ENCODE results near the gene ARAF.
"Not testable (repeated sequence)": the region's sequence is repeated elsewhere in the genome, so short reads cannot be mapped to it uniquely, and the experiment has no call there.

The ARAF gene

DNA sequence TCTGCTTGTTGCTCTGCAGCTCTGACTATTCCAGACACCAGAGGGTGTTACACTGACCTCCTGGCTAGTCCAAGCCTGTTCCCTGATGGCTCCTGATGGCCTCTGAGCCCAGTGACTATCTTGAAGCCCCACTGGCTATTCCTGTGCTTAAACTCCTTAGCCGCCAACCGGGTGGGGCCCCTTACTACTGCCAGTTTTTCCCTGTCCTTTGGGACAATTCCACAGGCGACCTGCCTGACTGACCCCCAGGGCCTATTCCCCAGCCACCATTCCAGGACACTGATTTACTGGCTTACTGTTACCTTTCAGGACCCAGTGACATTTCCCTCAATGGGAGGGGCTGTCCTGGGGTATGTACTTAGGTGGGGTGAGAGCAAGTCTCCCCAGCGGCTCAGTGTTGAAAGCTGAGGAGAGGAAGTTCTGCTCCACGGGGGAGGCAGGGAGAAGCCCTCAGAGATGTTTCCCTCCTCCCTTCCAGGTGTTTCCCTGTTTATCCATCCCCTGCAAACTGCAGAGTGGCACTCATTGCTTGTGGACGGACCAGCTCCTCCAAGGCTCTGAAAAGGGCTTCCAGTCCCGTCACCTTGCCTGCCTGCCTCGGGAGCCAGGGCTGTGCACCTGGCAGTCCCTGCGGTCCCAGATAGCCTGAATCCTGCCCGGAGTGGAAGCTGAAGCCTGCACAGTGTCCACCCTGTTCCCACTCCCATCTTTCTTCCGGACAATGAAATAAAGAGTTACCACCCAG is 25.2 kb downstream of the ARAF start:
- no peak for DNase-seq (ENCODE audit: low read depth, low spot score)

DNA sequence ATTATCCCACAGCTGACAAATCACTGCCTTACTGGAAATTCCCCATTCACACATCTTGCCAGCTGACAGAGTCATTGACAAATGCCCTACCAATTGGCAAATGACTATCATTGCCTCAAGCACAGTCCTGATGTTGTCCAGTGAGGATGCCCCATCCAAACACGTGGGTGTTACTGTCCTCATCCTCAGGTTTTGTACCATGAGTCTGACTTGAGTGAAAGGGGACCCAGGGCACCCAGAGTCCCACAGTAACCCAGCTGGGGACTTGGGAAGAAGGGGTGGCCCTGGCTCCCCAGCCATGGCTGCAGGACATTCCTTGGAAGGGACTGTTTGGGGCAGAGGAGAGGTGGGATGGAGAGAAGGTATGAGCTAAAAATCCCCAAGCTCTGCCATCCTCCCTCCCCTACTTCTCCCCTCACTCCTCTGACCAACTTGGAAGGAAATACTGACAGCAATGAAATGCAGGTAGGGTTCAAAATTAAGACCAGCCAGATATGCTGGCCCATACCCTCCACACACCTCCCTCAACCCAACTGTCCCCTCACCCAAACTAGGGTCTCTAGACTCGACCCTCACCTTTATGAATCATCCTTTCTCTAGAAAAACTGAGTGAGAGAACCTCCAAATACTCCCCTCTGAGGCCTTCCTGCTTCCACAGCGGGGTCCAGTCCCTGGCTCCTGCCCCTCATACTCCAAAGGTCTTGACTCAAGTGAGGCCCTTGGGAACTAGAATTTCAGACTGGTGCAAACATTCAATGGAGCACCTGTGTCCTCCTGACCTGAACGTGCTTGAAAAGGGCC is 26.3 kb downstream of the ARAF start:
- no peak for DNase-seq (ENCODE audit: low read depth, low spot score)

DNA sequence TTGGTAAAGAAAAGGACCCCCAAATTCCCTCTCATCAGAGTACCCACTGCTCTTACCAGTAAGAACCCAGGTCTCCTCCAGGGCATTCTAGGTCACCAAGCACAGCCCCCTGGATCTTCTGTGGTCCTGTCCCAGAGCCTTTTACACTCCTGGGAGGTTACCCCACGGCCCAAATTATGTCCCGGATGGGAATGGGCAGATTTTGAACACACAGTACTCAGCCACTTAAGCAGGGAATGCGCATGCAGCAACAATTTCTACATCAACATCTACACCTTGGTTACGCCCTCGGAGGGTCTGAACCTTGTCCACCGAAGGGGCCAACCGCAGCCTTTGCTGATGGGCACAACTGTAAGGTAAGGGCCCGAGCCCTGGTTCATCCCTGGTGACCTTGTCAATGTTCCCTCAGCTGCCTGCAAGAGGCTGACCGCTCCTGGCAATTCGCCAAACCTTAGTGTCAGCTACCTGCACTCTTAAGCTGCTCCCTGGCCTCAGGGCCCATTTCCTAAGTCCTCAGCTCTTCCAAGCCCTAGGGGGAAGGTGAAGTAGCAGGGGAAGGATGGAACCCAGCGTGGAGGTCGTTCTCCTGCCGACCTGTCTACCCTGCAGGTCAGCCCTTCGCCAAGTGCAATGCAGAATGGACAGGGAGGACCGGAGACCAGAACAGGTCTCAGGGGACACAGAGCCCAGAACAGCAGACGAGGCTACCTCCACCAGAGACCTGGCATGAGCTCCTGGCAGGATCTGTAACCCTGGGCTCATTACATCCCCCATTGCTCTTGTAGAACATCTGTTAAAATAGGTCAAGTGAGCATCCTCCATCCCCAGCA is 27.1 kb downstream of the ARAF start:
- DNase-seq (ENCODE audit: low read depth, low spot score) = no peak

DNA sequence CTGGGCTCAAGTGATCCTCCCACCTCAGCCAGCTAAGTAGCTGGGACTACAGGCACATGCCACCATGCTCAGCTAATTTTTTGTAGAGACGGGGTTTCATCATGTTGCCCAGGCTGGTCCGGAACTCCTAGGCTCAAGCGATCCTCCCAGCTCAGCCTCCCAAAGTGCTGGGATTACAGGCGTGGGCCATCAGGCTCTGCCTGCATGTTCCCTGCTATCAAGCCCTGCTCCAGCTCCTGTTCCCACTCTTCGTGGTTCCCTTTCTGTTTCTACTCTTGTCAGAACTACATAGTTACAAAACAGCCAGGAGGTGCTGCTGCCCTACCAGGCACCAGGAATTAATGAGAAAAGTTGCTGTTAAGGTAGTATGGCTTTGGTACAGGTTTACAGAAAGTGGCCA is 30.0 kb downstream of the ARAF start:
- DNase-seq (ENCODE audit: low read depth, low spot score) = no peak

DNA sequence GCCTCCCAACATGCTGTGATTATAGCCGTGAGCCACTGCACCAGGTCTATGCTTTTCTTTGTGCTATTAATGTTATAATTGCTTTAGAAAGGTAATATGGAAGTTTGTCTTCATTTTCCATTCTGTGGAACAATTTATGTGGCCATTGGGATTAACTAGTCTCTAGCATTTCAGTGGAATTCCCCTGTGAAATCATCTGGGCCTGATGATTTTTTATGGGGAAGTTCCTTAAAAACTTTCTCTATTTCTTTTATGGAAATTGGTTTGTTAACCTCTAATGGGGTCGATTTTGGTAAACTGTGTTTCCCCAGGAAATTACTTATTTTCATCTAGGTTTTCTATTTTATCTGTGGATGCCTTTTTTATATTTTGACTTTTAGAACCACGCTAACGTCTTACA is 32.5 kb downstream of the ARAF start:
- DNase-seq (ENCODE audit: low read depth, low spot score) = no peak

- no peak for DNase-seq (ENCODE audit: low read depth, low spot score)
These were observed 34.8 kb downstream of the ARAF start for GRCh38 chrX:47595716-47596251.

GRCh38 chrX:47596256-47596655 is 35.3 kb downstream of the ARAF start:
- no peak for DNase-seq (ENCODE audit: low read depth, low spot score)

GRCh38 chrX:47597222-47597621 is 36.2 kb downstream of the ARAF start:
- no peak for DNase-seq (ENCODE audit: low read depth, low spot score)

DNA sequence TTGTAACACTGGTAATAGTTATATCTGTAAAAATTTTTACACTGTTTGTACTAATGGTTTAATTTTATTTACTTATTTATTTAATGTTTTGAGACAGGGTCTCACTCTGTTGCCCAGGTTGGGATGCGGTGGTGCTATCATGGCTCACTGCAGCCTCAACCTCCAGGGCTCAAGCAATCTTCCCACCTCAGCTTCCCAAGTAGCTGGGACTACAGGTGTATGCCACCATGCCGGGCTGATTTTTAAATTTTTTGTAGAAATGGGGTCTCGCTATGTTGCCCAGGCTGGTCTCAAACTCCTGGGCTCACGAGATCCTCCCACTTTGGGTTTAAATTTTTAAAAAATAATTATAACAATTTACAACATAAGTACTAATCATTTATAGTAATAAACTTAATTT is 42.1 kb downstream of the ARAF start:
- not testable (repeated sequence) for DNase-seq (ENCODE audit: low read depth, low spot score)

DNA sequence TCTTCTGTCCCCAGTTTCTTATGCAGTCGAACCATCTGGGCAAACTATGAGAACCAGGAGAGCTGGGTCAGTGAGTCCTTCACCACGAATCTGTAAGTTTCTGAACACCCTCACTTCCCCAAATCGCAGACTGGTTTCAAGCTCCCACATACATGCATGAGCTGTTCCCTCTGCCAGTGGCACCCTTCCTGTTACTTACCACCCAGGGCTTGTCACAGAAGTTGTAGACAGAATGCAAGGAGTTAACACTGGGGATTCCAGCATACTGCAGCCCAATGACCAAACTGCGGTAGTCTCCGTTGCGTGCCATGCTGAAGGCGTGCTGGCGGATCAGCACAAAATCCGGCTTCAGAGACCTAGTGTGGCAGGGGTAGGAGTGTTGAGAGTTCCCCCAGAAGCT is 44.0 kb downstream of the ARAF start:
- DNase-seq (ENCODE audit: low read depth, low spot score) = no peak

DNA sequence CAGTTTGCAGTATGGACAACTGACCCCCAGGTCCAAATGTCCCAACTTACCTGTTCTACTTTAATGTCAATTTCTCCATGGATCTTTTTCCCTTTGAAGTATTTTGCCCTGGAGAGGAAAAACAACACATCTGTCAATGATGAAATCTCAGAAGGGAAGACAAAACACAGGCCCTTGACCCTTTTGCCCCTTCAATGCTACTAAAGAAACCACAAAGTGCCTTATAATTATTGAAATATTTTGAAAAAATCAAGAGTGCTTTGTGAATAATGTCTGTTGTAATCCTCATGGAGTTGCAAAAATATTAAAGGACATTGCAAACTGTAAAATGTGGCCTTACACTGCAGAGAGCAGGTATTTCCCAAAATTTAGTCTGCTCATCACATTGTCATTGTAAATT is 46.1 kb downstream of the ARAF start:
- no peak for DNase-seq (ENCODE audit: low read depth, low spot score)

- no peak for DNase-seq (ENCODE audit: low read depth, low spot score)
These were observed 47.3 kb downstream of the ARAF start for GRCh38 chrX:47608130-47608810.

- DNase-seq (ENCODE audit: low read depth, low spot score) = no peak
These were observed 49.5 kb downstream of the ARAF start for GRCh38 chrX:47610511-47610910.

DNA sequence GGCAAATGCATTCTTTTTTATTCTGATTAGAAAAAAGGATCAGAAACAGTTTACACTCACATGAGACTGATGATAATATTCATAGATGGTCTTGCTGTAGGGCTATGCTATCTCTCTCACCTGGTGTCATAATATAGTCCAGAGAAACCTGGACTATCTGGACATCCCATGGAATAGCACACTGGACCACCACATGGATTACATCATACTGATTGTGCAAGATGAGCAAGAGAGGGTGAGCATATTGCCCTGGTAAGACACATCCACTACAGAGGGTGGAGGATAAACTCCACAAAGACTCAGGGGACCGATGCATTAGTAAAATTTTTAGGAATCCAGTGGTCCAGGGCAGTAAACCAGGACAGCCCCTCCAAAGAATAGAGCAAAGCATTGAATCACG is 50.5 kb downstream of the ARAF start:
- DNase-seq (ENCODE audit: low read depth, low spot score) = no peak

DNA sequence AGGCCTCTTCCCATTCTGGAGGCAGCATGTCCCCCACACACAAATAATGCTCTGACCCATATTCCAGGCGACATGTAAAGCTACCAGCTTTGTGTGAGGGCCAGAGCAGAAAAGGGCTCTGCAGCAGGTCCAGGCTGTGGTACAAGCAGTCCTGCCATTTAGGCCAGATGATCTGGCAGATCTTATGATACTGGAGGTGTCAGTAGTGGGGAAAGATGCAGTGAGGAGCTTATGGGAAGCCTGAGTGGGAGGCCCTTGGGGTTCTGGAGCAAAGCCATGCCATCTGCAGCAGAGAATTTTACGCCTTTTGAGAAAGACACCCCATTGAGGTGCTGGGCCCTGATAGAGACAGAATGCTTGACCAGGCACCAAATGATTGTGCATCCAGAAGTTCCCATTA is 50.9 kb downstream of the ARAF start:
- DNase-seq (ENCODE audit: low read depth, low spot score) = no peak

DNA sequence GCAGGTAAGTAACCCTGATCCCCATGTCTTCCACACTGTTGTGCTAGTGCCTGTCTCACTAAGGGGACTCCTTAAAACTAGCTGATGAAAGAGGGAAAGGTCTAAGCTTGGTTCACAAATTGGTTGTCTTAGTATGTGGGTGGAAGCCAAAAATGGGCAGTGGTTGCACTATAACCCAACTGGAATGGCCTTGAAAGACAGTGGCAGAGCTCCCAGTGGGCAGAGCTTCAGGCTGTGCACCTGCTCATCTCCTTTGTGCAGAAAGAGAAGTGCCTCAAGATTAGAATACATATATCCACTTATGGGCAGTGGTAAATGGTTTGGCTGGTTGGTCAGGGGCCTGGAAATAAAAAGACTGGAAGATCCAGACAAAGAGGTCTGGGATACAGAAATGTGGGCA is 51.4 kb downstream of the ARAF start:
- no peak for DNase-seq (ENCODE audit: low read depth, low spot score)

GRCh38 chrX:47613082-47613481 is 52.1 kb downstream of the ARAF start:
- no peak for DNase-seq (ENCODE audit: low read depth, low spot score)

- no peak for DNase-seq (ENCODE audit: low read depth, low spot score)
These were observed 53.6 kb downstream of the ARAF start for GRCh38 chrX:47614618-47615017.

DNA sequence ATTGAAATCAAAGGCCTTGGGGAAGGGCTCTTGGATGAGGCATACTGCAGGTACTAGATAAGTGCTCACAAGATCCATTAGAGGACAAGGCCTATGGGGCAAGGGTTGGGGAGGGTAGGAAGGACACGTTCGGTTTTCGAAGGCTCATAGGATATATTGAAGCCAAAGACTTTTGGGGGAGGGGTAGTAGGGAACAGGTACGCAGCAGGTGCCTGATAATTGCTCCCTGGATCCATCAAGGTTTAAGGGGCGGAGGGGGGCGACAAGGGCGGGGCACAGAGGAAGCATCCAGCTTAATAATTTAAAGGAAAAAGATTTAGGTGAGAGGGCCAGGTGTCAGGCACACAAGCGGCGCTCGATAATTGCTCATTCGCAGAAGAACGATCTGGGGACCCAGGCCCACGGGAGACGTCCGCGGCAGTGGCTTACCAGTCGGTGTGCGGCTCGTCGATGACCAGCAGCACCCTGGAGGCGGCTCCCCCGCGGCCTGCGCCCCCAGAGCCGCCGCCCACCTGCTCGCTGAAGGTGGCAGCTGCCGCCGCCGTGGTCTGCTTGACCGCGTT is 58.0 kb downstream of the ARAF start:
- DNase-seq (ENCODE audit: low read depth, low spot score) = no peak

DNA sequence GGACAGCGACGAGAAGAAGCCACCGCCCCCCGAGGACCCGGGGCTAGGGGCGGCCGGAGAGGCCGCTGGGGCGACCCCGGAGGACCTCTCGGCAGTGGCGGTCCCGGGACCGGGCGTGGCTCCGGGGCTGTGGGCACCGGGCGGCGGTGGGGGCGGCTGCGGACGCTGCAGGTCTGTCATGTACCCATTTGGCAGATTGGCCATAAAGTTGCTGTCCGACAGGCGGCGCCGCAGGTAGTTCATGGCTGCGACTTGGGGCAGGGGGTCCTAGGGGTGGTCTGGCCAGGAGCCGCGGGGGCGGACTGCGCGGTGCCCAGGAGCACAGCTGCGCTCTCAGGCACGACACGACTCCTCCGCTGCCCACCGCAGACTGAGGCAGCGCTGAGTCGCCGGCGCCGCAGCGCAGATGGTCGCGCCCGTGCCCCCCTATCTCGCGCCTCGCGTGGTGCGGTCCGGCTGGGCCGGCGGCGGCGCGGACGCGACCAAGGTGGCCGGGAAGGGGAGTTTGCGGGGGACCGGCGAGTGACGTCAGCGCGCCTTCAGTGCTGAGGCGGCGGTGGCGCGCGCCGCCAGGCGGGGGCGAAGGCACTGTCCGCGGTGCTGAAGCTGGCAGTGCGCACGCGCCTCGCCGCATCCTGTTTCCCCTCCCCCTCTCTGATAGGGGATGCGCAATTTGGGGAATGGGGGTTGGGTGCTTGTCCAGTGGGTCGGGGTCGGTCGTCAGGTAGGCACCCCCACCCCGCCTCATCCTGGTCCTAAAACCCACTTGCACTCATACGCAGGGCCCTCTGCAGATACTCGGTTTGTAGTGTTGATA is 58.7 kb downstream of the ARAF start, which contains the start of gene SYN1:
Gene SYN1, minus strand, starts transcription at position 372 of the 817 bp plus-strand sequence. Its CDS starts 129 bp downstream, at position 243.
- peak; percentile 49 for DNase-seq (ENCODE audit: low read depth, low spot score)

Data from activated naive CD8-positive, alpha-beta T cell treated with anti-CD3 and anti-CD28 coated beads, Interleukin-2, amount 50 U/mL, for 16 hours (primary cell).